HG03558 (cell line): ENCODE results near the gene PI16.

Source experiments
- ATAC-seq: cut with Tn5 transposase; IDR thresholded peaks from one replicate; pipeline ENCODE4 v1.9.1; 2021; ENCODE audit warnings: moderate number of reproducible peaks; ENCODE audit not compliant: unreplicated experiment; ENCODE audit errors: extremely low read depth

Gene PI16

DNA sequence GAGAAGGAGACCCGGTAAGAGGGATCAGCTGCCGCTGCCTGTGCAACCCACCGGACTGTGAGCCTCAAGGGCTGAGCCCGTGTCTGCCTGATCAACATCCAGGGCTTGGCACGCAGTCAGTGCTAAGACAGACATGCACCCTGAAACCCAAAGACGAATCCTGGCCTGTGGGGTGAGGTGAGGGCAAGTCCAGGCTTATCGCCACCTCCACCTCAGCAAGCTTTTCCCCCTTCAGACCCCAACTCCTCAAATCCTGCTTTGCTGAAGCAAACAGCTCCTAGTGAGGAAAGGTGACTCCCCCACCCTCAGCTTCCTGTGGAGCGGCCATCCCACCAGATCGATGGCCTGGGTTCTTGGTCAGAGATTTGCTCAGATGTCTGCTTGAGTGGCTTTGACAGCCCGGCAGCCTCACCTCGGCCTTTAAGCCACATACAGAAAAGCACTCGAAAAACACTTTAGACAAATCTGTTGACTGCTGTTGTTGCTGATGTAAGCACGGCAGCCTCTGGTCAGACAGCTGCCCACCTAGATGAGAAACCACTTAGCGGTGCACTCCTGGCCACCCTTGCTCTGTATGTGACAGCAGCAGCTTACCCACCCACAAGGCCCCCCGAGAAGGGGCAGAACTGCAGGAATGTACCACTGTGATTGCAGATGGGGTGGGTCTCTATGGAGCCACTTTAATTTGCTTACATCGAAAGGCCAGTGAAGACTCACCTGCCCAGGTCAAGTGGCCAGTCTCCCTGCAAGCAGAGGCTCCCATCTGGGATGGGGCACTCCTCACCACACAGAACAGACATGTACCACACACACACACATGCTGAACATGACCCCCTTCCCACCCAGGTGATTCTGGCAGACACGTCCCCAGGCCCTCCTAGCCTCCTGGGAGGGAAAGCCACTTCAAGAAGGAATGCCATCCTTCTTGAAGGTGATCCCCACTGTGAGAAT is 16.6 kb downstream of the PI16 start:
- ATAC-seq = no peak

DNA sequence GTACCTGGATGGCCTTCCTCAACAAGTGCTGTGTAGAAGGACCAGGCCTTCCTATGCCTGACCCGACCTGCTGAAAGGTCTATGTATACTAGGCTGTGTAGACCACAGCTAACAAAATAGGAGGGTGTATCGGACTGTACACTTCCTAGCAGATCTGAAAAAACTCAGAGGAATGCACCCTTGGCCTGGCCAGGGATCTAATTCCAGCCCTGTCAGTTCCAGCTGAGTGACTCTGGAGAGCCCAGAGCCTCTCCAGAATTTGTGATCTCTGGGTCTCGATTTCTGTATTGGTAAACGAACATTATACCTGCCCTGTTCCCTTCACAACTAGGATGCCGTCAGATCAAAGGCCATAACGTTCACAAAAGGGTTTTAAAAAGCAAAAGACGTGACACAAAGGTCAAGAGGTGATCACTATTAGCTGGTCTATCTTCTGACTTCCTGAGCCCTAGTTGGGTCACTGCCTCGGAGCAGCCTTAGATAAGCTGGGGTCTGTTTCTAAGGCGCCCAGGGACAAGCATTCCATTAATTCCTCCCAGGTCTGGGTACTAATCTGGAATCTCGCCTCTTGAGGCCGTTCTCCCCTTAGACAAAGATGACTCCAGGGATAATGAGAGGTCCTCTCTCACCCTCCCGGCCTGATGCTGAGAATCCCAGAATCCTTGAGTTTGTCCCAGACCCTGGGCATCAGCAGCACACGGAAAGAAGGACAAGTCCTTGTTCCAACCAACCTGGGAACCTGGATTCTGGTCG is 17.6 kb downstream of the PI16 start:
- no peak for ATAC-seq

DNA sequence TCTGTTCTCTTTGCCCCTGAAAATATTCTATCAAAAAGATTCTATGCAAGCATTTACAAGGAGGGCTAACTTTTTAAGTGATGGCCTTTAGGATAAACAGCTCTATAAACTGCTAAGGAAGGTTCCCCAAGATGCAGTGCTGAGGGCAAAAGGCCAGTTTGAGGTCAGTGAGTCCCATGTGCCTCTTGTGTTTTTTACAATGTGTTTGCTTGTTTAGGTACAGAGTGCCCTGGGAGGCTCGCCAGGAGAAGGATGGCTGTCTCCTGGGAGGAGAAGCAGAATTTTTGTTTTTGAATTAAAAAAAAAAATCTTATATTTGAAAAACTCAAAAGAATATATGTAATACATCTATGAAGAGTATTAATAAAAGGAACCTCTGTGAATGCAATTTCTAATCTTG is 18.7 kb downstream of the PI16 start:
- ATAC-seq = no peak

DNA sequence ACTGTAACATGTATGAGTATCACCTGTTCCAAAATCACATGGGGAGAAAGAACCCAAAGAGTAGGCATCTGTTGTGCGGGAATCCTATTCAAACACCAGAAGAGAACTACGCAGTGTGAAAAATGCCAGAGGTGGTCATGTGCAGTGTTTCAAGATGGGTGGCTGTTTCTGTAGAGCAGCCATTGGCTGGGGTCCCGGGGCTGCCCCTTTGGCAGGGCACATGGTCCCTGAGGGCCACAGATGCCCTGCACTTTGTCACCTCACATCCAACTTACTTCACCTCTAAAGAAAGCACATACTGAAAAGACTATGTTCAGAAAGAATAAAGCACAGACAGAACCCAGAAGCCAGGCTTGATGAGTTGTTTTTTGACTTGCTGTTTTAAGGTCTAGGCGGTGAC is 19.1 kb downstream of the PI16 start:
- ATAC-seq = no peak

DNA sequence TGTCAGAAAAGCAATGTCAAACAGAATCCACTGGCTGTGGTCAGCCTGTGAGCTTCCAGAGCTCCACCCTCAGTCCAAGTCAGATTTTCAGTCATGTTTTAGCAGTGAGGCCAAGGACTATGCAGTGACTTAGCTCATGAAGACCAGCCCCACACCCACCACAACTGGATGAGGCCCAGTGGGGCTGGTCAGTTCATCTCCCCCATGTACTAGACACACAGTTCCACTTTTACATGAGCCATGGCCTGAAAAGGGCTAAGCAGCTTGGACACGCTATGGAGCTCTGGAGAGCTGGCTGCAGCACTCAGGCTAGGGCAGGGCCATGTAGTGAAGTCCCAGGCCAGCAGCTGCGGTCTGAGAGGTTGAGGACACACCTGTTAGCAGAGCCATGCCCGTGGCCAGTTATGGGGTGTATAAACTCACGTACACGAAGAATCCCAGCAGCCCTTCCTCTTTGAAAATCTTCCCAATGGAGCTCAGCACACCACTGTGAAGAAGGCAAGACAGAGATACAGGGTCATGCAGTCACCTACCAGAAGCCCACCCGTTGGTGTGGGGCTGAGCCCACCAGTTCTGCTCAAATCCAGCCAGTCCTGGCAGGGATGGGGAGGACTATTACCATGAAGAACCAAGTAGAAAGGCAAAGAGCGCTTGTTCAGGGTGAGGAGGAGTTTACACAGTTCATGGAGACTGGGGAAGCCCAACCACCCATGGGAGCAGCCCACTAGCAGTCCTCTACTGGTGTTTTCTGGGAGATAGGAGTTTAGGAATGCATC is 20.9 kb downstream of the PI16 start:
- ATAC-seq = no peak

DNA sequence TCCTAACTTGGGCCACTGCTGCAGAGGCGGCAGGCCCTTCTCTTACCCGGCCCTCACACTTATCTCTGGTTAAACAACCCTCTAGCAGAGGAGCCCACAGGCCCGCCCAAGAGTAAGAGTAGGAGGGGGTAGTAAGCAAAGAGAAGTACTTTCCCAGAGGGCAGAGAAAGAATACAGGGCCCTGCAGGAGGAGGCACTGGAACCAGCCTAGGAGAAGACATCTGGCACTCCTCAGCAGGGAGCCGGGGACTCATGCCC is 21.4 kb downstream of the PI16 start:
- ATAC-seq = no peak

DNA sequence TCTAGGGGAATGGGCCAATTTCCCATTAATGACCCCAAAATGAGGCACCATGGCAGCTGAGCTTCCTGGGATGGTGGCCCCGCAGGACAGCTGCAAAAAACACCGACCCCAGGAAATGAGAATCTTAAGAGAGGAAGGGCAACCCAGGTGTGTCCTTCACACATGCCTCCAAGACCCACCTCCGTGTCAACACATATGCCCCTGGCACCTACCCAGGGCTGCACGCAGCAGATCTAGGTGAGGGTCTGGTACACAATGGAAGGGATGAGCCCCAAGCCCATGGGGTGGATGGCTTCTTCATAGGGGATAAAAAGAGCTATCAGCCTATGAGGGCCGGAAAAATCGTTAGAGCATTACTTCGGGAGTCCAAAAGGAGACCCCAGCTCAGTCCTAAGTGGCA is 22.0 kb downstream of the PI16 start:
- ATAC-seq = no peak

DNA sequence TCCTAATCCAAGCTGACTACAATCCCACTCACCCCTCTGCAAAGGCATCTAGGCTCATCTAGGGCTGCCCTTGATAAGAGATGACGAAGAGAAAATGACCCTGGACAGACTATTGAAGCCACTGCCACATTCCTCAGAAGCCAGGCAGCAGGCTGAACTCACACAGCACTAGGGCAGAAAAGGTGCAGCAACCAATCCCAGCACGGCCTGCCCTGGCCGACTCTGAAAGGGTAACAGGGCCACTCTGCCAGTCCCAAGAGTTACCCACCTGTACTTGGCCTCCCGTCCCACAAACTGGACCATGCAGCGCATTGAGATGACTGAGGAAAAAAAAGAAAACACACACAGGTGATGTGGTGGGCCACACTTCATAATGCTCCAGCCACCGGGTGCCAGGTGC is 22.4 kb downstream of the PI16 start:
- no peak for ATAC-seq

DNA sequence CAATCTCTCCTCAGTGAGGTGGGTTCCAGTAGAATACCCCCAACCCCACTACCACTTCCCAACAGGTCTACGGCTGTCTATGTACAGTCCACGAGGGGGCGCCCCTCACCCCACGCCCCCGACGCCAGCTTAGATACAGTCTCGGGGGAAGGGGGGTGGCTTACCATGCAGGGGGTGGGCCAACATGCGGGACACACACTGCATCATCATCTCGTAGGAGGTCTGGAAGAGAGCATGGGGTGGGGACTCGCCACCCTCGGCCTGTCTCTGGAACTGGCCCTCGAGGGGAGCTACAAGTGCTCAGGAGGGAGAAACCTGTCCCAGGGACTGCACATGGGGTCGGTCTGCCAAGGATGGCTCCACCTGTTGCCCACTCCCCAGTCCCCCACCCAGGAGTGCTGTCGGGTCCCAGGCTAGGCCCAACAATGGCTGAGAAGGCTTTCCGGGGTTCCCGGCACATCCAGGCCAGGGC is 23.0 kb downstream of the PI16 start:
- ATAC-seq = no peak

DNA sequence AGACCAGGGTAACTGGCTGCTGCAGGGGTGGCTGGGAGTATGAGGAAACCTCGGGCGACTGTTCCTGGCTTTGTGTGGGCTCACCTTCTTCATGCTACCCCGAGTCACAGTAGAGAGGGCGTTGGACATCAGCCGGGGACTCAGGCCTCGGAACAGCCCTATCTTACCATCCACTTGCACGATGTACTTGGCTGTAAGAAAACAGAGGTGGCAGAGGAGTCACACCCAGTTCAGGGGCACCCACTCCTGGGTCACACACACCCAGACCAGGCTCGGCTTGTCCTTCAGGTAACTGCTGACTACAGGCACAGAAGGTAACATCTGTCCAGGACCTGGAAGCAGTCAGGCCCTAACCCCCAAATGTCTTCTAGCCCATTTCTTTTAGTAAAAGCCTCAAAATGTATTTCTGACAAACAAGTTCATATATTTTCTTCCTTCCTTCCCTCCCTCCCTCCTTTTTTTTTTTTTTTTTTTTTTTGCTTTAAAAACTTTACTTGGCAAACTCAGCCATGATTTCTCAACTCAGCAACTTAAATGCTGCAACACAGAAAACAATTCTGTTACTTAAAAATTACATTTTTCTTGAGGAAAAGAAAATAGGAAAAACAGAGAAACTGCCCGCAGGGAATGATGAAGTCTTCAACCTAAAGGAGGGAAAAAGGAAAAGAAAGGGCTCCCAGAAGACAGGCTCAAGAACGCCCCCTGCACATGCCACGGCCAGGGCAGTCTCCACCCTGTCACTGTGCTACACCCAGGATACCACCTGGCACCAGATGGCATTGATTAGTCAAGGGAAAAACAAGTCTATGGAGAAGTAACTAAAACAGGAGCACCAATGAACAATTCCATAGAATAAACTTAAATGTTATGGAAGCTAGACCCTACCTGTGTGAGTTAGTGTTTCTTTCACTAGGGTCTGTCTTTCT is 24.1 kb downstream of the PI16 start:
- ATAC-seq = no peak

DNA sequence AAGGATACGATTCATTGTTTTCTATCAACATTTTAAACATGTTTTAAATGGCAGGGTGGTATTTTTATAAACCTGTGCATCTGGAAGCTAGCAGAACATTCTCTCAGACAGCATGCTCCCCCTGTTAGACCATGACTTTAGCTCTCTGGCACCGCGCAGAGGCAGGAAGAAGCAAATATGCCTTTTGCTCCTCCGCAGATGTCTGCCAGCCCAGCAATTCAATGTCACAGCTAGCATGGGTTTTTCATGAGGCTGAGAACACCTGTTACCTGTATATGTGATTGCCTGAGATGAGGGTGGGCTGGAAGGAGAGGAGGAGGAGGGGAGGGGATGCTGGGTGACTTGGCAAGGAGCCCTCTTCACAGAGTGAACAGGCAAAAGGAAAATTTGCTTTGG is 24.8 kb downstream of the PI16 start:
- no peak for ATAC-seq

DNA sequence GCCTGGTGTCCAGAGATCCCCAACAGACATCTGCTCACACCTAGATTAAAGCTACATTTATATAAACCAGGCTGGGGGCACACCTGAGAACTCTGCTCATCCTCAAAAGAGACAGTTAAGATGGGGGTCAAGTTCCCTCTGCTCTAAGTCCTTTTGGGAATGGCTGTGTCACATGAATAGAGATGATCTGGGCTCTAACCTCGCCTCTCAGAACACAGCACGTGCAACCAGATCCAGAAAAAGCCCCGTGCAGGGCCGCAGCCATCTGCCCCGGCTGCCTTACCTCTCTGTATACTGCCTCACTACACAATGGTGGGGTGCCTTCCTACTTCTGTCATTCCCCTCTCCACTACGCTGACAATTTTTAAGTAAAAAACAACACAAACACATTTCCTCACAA is 25.6 kb downstream of the PI16 start:
- no peak for ATAC-seq

DNA sequence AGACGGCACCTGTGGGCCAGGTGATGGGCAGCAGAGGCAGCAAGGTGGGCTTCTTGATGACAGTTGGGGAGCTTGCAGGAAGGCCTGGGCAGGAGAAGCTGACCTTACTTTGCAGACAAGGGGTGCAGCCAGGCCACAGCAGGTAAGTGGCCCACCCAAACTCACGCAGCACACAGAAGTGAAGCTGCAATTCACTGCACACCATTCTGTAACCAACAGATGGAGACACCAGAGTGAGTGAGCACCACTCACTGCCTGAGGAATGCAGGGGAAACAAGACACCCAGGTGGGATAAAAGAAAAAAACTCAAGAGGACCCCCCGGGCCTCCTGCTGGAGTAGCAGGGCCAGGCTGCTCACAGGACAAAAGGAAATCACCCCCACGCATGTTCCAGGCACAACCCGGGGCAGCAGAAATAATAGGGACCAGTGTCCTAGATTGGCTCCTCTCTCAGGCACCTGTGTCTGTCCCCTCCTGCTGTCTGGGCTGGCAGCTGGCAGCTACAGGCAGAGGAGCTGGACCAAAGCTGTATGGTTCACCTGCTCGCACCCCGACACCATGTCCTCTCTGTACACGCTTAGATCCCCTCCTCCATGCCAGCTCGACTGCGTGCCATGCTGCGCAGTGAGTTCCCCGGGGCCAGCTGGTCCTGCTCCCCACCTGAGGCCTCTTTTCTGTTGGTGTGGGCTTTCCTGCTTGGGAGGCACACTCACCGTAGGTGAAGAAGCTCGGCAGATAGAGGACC is 26.5 kb downstream of the PI16 start:
- no peak for ATAC-seq

DNA sequence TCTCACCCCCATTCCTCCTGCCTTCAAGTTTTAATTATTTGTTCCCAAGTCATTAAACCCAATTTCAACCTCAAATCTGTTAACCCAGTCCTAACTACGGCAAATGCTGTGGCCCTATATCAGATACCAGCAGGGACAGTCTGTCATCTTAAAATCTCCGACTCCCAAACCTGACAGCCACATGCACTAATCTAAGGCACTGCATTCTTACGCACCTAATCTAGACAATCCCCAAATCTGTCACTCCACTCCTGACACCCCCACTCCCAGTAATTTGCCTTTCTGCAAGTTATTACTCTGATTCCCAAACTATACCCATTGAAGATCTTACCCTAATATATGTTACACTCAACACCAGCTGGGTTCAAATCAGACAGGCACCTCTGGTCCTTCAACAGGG is 29.0 kb downstream of the PI16 start:
- ATAC-seq = no peak

DNA sequence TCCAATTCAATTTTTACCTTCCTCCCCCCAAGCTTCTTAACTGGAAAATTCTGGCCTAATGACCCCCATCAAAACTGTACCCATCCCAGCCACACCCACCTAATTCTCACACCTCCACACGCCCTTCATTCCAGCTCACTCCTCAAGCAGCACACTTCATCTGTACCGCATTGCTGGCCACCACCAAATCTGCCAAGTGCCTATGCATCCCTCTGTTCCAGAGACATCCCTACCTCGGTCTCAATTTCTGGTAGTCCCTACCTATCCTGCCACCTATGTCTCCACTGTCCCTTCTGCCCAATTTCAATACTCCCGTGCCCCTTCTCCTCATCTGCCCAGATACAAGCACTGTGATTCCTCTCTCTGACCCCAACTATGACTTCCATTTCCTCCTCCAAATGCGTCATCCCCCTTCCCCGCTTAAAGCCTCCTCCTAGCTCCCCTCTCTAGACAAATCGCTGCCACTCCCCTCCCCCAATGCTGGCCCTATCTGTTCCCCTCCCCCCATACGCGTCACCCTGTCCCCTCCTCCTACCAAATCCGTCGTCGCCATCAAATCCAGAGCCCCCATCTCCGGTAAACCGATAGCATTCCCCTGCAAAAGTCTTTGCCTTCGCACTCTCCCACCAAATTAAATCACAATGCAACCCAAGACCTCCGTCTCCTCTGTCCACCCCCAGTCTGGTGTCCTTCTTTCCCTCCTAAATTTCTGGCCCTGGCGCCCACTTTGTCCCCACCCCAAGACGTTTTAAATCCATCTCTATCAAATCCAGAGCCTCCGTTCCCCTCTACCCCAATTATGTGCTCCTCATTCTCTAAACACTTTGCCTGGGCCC is 30.3 kb downstream of the PI16 start:
- no peak for ATAC-seq

DNA sequence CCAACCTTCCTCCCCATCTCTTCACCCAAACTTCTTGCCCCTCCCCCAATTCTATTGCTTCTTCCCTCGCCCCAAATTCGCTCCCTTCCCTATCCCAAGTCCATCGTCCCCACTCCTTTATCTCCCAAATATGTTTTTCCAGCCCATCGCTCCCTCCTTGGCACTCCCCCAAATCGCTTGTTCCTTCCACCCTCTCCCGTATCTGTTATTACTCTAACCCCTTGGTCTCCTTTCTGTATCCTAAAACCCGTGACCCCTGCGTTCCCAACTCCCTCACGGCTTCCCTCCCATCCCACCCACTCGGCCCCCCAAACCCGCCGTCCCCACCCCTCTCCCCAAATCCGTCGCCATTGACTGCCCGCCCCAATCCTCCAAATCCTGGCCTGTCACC is 30.9 kb downstream of the PI16 start:
- no peak for ATAC-seq

DNA sequence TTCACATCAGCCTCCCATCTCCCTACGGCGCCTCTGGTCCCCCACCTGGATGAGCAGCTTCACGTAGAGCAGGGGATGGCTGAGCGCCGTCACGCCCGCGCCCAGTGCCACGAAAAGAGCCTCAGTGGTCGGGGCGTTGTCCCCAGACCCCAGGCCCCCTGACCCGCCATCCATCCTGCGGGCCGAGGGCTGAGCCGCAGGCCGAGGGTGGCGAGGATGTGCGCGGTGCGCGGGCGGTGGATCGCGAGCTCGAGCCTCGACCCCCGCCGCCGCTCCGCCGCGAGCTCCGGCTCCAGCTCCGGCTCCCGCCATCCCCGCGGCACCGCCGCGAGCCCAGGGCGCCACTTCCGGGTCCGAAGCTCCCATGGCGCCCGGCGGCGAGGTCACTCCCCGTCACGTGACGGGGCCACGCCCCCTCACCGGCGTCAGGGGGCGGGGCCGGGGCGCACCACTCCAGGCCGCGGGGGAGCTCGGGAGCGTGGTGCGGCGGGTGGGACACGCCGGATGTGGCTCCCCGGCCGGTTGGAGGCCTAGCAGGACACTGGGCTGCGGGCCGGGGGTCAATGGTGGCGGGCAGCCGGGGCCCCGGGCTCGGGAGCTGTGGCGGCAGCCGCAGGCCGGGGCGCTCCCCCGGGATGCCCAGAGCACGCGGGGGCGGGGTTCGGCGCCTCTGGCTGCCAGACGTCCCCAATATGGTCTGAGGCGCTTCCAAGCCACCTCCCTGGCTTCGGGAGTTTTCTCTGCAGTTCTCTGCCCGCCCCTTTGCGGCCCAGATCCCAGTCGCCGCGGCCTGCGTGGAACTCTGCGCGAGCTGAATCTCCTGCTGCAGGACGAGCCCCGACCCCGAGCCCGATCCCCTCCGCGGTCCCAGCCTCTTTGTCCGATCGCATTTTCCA is 31.5 kb downstream of the PI16 start, which contains the start of gene MTCH1:
TSS of gene MTCH1 (minus strand) at position 389 of the 896 bp plus-strand sequence. CDS start at position 366, 23 bp downstream.
- peak; percentile 40 for ATAC-seq
